ENCODE measurements around the gene ARHGAP10. TPM values are rescaled to one million over a fixed set of nuclear protein-coding genes. Genes with fewer than 3 reads are reported as not detected.

ARHGAP10 gene
- total and polyA plus RNA-seq, 3 experiments from 2014 or later = 8.6 to 14.0 (median 9.7) TPM

GRCh38 chr4:147724468-147725201, 7.3 kb upstream of the ARHGAP10 start:
- Mint-ChIP-seq H3K36me3 (no peaks in the 10 kb centered on the region), H3K4me3 (no peak overlapping the region), H3K9me3 (no peaks in the 10 kb centered on the region), H3K27ac (no peak overlapping the region), H3K4me1 (no peaks in the 10 kb centered on the region), H3K27me3 (peaks cover 3% of the 10 kb centered on the region in 2 donors)
- CTCF ChIA-PET = interaction anchor here (0.7 to 1.1 kb wide), 3 partner anchors 16 to 142 kb away, joined by 3 read pairs; no protein-coding TSS in a partner anchor
- no peaks in the 10 kb centered on the region for H3K9me3 ChIP-seq (ENCODE audit: low read length)
- H3K27me3 ChIP-seq (ENCODE audit: insufficient read depth, low read length, poor library complexity, severe bottlenecking) = no peaks in the 10 kb centered on the region
- no peaks in the 10 kb centered on the region for H3K36me3 ChIP-seq (ENCODE audit: insufficient read depth, low read length)
- H3K4me3 ChIP-seq (ENCODE audit: low read length) = no peak overlapping the region
- H3K27ac ChIP-seq (ENCODE audit: low read depth, low read length) = no peak overlapping the region
- H3K4me1 ChIP-seq (ENCODE audit: insufficient read depth, low read length) = no peaks in the 10 kb centered on the region
- DNase-seq = no peak
- POLR2A ChIA-PET = no interaction called here

GRCh38 chr4:147725673-147726072, 6.2 kb upstream of the ARHGAP10 start:
- no peak overlapping the region for H3K4me3 ChIP-seq (ENCODE audit: low read length)
- CTCF ChIA-PET = interaction anchor here (1.1 kb wide), 1 partner anchor 141 kb away, joined by 3 read pairs; no protein-coding TSS in a partner anchor
- H3K36me3 ChIP-seq (ENCODE audit: insufficient read depth, low read length) = no peaks in the 10 kb centered on the region
- H3K27ac ChIP-seq (ENCODE audit: low read depth, low read length) = no peak overlapping the region
- Mint-ChIP-seq H3K9me3 (no peaks in the 10 kb centered on the region), H3K27ac (peak overlapping the region in 1 of 8 donors; percentile 22), H3K4me3 (no peak overlapping the region), H3K36me3 (no peaks in the 10 kb centered on the region), H3K4me1 (peaks cover 0 to 5% (median 0%) of the 10 kb centered on the region in 3 donors), H3K27me3 (peaks cover 0 to 3% of the 10 kb centered on the region in 2 donors)
- DNase-seq = no peak
- no peaks in the 10 kb centered on the region for H3K9me3 ChIP-seq (ENCODE audit: low read length)
- POLR2A ChIA-PET = no interaction called here
- no peaks in the 10 kb centered on the region for H3K4me1 ChIP-seq (ENCODE audit: insufficient read depth, low read length)
- H3K27me3 ChIP-seq (ENCODE audit: insufficient read depth, low read length, poor library complexity, severe bottlenecking) = no peaks in the 10 kb centered on the region

- H3K36me3 ChIP-seq (ENCODE audit: insufficient read depth, low read length) = no peaks in the 10 kb centered on the region
- no peak overlapping the region for H3K4me3 ChIP-seq (ENCODE audit: low read length)
- H3K4me1 Mint-ChIP-seq = peaks cover 8 to 11% (median 8%) of the 10 kb centered on the region in 3 donors
- ChIA-PET CTCF (interaction anchor here (1.2 to 2.0 kb wide), 2 partner anchors 19 to 139 kb away, joined by 4 to 9 read pairs; no protein-coding TSS in a partner anchor), POLR2A (no interaction called here)
- H3K27me3 Mint-ChIP-seq = peaks cover 0 to 3% of the 10 kb centered on the region in 2 donors
- peak overlapping the region in 1 of 8 donors; percentile 24 for H3K27ac Mint-ChIP-seq
- peaks cover 0 to 4% (median 0%) of the 10 kb centered on the region in 3 donors for H3K36me3 Mint-ChIP-seq
- H3K27ac ChIP-seq (ENCODE audit: low read depth, low read length) = no peak overlapping the region
- H3K4me1 ChIP-seq (ENCODE audit: insufficient read depth, low read length) = peaks cover 7% of the 10 kb centered on the region
- H3K9me3 Mint-ChIP-seq = no peaks in the 10 kb centered on the region
- no peak for DNase-seq
- no peaks in the 10 kb centered on the region for H3K27me3 ChIP-seq (ENCODE audit: insufficient read depth, low read length, poor library complexity, severe bottlenecking)
- no peaks in the 10 kb centered on the region for H3K9me3 ChIP-seq (ENCODE audit: low read length)
- H3K4me3 Mint-ChIP-seq = no peak overlapping the region
Observed at GRCh38 chr4:147727476-147728028, 4.3 kb upstream of the ARHGAP10 start.

- Mint-ChIP-seq H3K36me3 (peaks cover 0 to 7% (median 0%) of the 10 kb centered on the region in 3 donors), H3K4me3 (peak overlapping the region in 5 of 7 donors; percentile 28 to 91 (median 37)), H3K4me1 (peaks cover 32 to 38% (median 34%) of the 10 kb centered on the region in 3 donors), H3K27ac (peak overlapping the region in 3 of 8 donors; percentile 35 to 76 (median 52)), H3K9me3 (no peaks in the 10 kb centered on the region), H3K27me3 (no peaks in the 10 kb centered on the region)
- ChIA-PET POLR2A (no interaction called here), CTCF (interaction anchor here (0.7 to 3.4 kb wide), 4 partner anchors 10 to 136 kb away, joined by 3 to 13 read pairs (median 6); no protein-coding TSS in a partner anchor)
- no peak for DNase-seq
- Histone ChIP-seq H3K4me3 (ENCODE audit: low read length) (no peak overlapping the region), H3K27ac (ENCODE audit: low read depth, low read length) (no peak overlapping the region), H3K4me1 (ENCODE audit: insufficient read depth, low read length) (peaks cover 23% of the 10 kb centered on the region), H3K9me3 (ENCODE audit: low read length) (no peaks in the 10 kb centered on the region), H3K36me3 (ENCODE audit: insufficient read depth, low read length) (no peaks in the 10 kb centered on the region), H3K27me3 (ENCODE audit: insufficient read depth, low read length, poor library complexity, severe bottlenecking) (no peaks in the 10 kb centered on the region)
Observed at GRCh38 chr4:147730333-147730732, 1.6 kb upstream of the ARHGAP10 start.

- Mint-ChIP-seq H3K9me3 (no peaks in the 10 kb centered on the region), H3K4me3 (peak overlapping the region; percentile 84 to 98 (median 93)), H3K27me3 (no peaks in the 10 kb centered on the region), H3K27ac (peak overlapping the region; percentile 47 to 96 (median 92)), H3K36me3 (peaks cover 0 to 7% (median 0%) of the 10 kb centered on the region in 3 donors), H3K4me1 (peaks cover 40 to 50% (median 48%) of the 10 kb centered on the region in 3 donors)
- ChIA-PET CTCF (interaction anchor here (0.9 to 3.4 kb wide), 12 partner anchors 8 to 133 kb away, joined by 3 to 34 read pairs (median 4); partner anchors contain the start of gene PRMT9), POLR2A (interaction anchor here (0.6 to 2.0 kb wide), 7 partner anchors 9 to 711 kb away, joined by 3 to 16 read pairs (median 6); partner anchors contain the start of genes PRMT9 and TMEM184C)
- Histone ChIP-seq H3K9me3 (ENCODE audit: low read length) (no peaks in the 10 kb centered on the region), H3K36me3 (ENCODE audit: insufficient read depth, low read length) (no peaks in the 10 kb centered on the region), H3K4me3 (ENCODE audit: low read length) (peak overlapping the region; percentile 70), H3K27me3 (ENCODE audit: insufficient read depth, low read length, poor library complexity, severe bottlenecking) (no peaks in the 10 kb centered on the region), H3K4me1 (ENCODE audit: insufficient read depth, low read length) (peaks cover 23% of the 10 kb centered on the region), H3K27ac (ENCODE audit: low read depth, low read length) (peak overlapping the region; percentile 47)
- peak in 1 of 5 donors; percentile 7 for DNase-seq
Observed at GRCh38 chr4:147732518-147733235, 789 bp downstream of the ARHGAP10 start.

GRCh38 chr4:147733716-147734344, 1.9 kb downstream of the ARHGAP10 start:
- peaks cover 40 to 50% (median 48%) of the 10 kb centered on the region in 3 donors for H3K4me1 Mint-ChIP-seq
- CTCF ChIA-PET = interaction anchor here (0.8 to 3.4 kb wide), 4 partner anchors 21 to 133 kb away, joined by 3 to 13 read pairs (median 3); no protein-coding TSS in a partner anchor
- peak overlapping the region in 4 of 8 donors; percentile 37 to 95 (median 80) for H3K27ac Mint-ChIP-seq
- H3K27ac ChIP-seq (ENCODE audit: low read depth, low read length) = no peak overlapping the region
- H3K4me1 ChIP-seq (ENCODE audit: insufficient read depth, low read length) = peaks cover 23% of the 10 kb centered on the region
- H3K27me3 Mint-ChIP-seq = peaks cover 0 to 2% of the 10 kb centered on the region in 2 donors
- no peaks in the 10 kb centered on the region for H3K27me3 ChIP-seq (ENCODE audit: insufficient read depth, low read length, poor library complexity, severe bottlenecking)
- peak overlapping the region; percentile 84 to 98 (median 93) for H3K4me3 Mint-ChIP-seq
- H3K9me3 Mint-ChIP-seq = no peaks in the 10 kb centered on the region
- H3K4me3 ChIP-seq (ENCODE audit: low read length) = no peak overlapping the region
- POLR2A ChIA-PET = no interaction called here
- DNase-seq = no peak
- H3K9me3 ChIP-seq (ENCODE audit: low read length) = no peaks in the 10 kb centered on the region
- H3K36me3 ChIP-seq (ENCODE audit: insufficient read depth, low read length) = no peaks in the 10 kb centered on the region
- H3K36me3 Mint-ChIP-seq = peaks cover 0 to 7% (median 0%) of the 10 kb centered on the region in 3 donors

- POLR2A ChIA-PET = no interaction called here
- H3K27ac Mint-ChIP-seq = no peak overlapping the region
- H3K9me3 ChIP-seq (ENCODE audit: low read length) = no peaks in the 10 kb centered on the region
- H3K4me3 Mint-ChIP-seq = peak overlapping the region in 4 of 7 donors; percentile 64 to 96 (median 92)
- peaks cover 0 to 7% (median 0%) of the 10 kb centered on the region in 3 donors for H3K36me3 Mint-ChIP-seq
- no peak for DNase-seq
- H3K4me1 ChIP-seq (ENCODE audit: insufficient read depth, low read length) = peaks cover 23% of the 10 kb centered on the region
- no peak overlapping the region for H3K4me3 ChIP-seq (ENCODE audit: low read length)
- H3K36me3 ChIP-seq (ENCODE audit: insufficient read depth, low read length) = no peaks in the 10 kb centered on the region
- no peaks in the 10 kb centered on the region for H3K27me3 ChIP-seq (ENCODE audit: insufficient read depth, low read length, poor library complexity, severe bottlenecking)
- peaks cover 40 to 50% (median 48%) of the 10 kb centered on the region in 3 donors for H3K4me1 Mint-ChIP-seq
- no peaks in the 10 kb centered on the region for H3K9me3 Mint-ChIP-seq
- H3K27me3 Mint-ChIP-seq = peaks cover 0 to 2% of the 10 kb centered on the region in 2 donors
- no peak overlapping the region for H3K27ac ChIP-seq (ENCODE audit: low read depth, low read length)
- CTCF ChIA-PET = interaction anchor here (0.8 to 1.5 kb wide), 3 partner anchors 21 to 132 kb away, joined by 3 read pairs; no protein-coding TSS in a partner anchor
Observed at GRCh38 chr4:147734496-147734895, 2.6 kb downstream of the ARHGAP10 start.
